H9 (cell line): Measurements from ENCODE around the gene KIF23. TPM values are rescaled to one million over a fixed set of nuclear protein-coding genes. Genes with fewer than 3 reads are reported as not detected.

Experiments used
- DNase-seq: peaks from one replicate; pipeline ENCODE4 v3.0.0-alpha.2; 2017
- H2AFZ ChIP-seq: one replicate; pipeline ENCODE4 v1.6.1; 2013; ENCODE audit warnings: mild to moderate bottlenecking, low read length, control low read depth, moderate library complexity
- H2AK5ac ChIP-seq: 2 replicates; pipeline ENCODE4 v1.6.1; 2013; ENCODE audit warnings: low read length, control low read depth, mixed read lengths; ENCODE audit not compliant: insufficient read length
- H2BK120ac ChIP-seq: one replicate; pipeline ENCODE4 v1.6.1; 2013; ENCODE audit warnings: low read depth, mild to moderate bottlenecking, low read length, control low read depth, inconsistent platforms; ENCODE audit not compliant: poor library complexity, severe bottlenecking
- H2BK12ac ChIP-seq: 2 replicates; pipeline ENCODE4 v1.6.1; 2013; ENCODE audit warnings: low read length, control low read depth, mixed read lengths, low read depth; ENCODE audit not compliant: insufficient read length
- H2BK15ac ChIP-seq: 2 replicates; pipeline ENCODE4 v1.6.1; 2013; ENCODE audit warnings: low read depth, low read length, control low read depth
- H2BK20ac ChIP-seq: one replicate; pipeline ENCODE4 v1.6.1; 2013; ENCODE audit warnings: low read depth, mild to moderate bottlenecking, low read length, control low read depth, inconsistent platforms; ENCODE audit not compliant: poor library complexity, severe bottlenecking
- H2BK5ac ChIP-seq: 2 replicates; pipeline ENCODE4 v1.6.1; 2013; ENCODE audit warnings: low read length, control low read depth, mixed read lengths; ENCODE audit not compliant: insufficient read length
- H3K14ac ChIP-seq: 2 replicates; pipeline ENCODE4 v1.6.1; 2013; ENCODE audit warnings: low read length, control low read depth; ENCODE audit not compliant: insufficient read depth
- H3K18ac ChIP-seq: 2 replicates; pipeline ENCODE4 v1.6.1; 2013; ENCODE audit warnings: low read depth, mild to moderate bottlenecking, mixed read lengths, low read length, control low read depth; ENCODE audit not compliant: insufficient read length
- H3K23ac ChIP-seq: 2 replicates; pipeline ENCODE4 v1.6.1; 2013; ENCODE audit warnings: low read length, control low read depth, mixed read lengths, low read depth; ENCODE audit not compliant: insufficient read length
- H3K23me2 ChIP-seq: 2 replicates; pipeline ENCODE4 v1.6.1; 2013; ENCODE audit warnings: low read depth, mild to moderate bottlenecking, mixed read lengths, low read length, control low read depth; ENCODE audit not compliant: insufficient read length, poor library complexity, severe bottlenecking
- H3K27ac ChIP-seq: 2 replicates; pipeline ENCODE4 v1.5.1; 2013; ENCODE audit warnings: low read length, control low read depth, mixed read lengths, low read depth; ENCODE audit not compliant: insufficient read length
- H3K27me3 ChIP-seq: 2 replicates; pipeline ENCODE4 v1.6.1; 2013; ENCODE audit warnings: low read length, control low read depth, inconsistent platforms; ENCODE audit not compliant: insufficient read depth
- H3K4ac ChIP-seq: 2 replicates; pipeline ENCODE4 v1.6.1; 2013; ENCODE audit warnings: low read depth, mild to moderate bottlenecking, control low read depth, inconsistent platforms, low read length, moderate library complexity
- H3K4me1 ChIP-seq: 2 replicates; pipeline ENCODE4 v1.6.1; 2013; ENCODE audit warnings: low read length, control low read depth, inconsistent platforms; ENCODE audit not compliant: insufficient read depth
- H3K4me2 ChIP-seq: 2 replicates; pipeline ENCODE4 v1.6.1; 2013; ENCODE audit warnings: low read length, control low read depth, mixed read lengths; ENCODE audit not compliant: insufficient read length, insufficient read depth
- H3K56ac ChIP-seq: 2 replicates; pipeline ENCODE4 v1.6.1; 2013; ENCODE audit warnings: low read depth, mild to moderate bottlenecking, mixed read lengths, low read length, control low read depth; ENCODE audit not compliant: insufficient read length
- H3K79me1 ChIP-seq: 2 replicates; pipeline ENCODE4 v1.6.1; 2013; ENCODE audit warnings: low read depth, mild to moderate bottlenecking, moderate library complexity, low read length, control low read depth, inconsistent platforms; ENCODE audit not compliant: insufficient read depth, poor library complexity, severe bottlenecking
- H3K79me2 ChIP-seq: 2 replicates; pipeline ENCODE4 v1.6.1; 2013; ENCODE audit warnings: low read length, control low read depth, inconsistent platforms; ENCODE audit not compliant: insufficient read depth
- H3K9ac ChIP-seq: 2 replicates; pipeline ENCODE4 v1.6.1; 2013; ENCODE audit warnings: low read length, control low read depth, mixed read lengths; ENCODE audit not compliant: insufficient read length; ENCODE audit errors: extremely low read depth
- H3K9me3 ChIP-seq: one replicate; pipeline ENCODE4 v1.6.1; 2013; ENCODE audit warnings: low read depth, low read length, inconsistent platforms; ENCODE audit not compliant: control insufficient read depth
- H3T11ph ChIP-seq: one replicate; pipeline ENCODE4 v1.6.1; 2013; ENCODE audit warnings: mild to moderate bottlenecking, low read length, control low read depth, inconsistent platforms
- H4K20me1 ChIP-seq: one replicate; pipeline ENCODE4 v1.6.1; 2013; ENCODE audit not compliant: control insufficient read depth, insufficient read length, insufficient read depth
- H4K5ac ChIP-seq: 2 replicates; pipeline ENCODE4 v1.6.1; 2013; ENCODE audit warnings: low read depth, mild to moderate bottlenecking, mixed read lengths, low read length, control low read depth; ENCODE audit not compliant: insufficient read length
- H4K8ac ChIP-seq: replicated peaks from 2 replicates; pipeline ENCODE4 v1.6.1; 2013; ENCODE audit warnings: low read length, control low read depth, mixed read lengths, low read depth; ENCODE audit not compliant: insufficient read length
- H4K91ac ChIP-seq: 2 replicates; pipeline ENCODE4 v1.6.1; 2013; ENCODE audit warnings: low read depth, mild to moderate bottlenecking, moderate library complexity, mixed read lengths, low read length, control low read depth; ENCODE audit not compliant: insufficient read length
- H3K27ac Mint-ChIP-seq, 3 experiments: 2 replicates in 2 of 3; 3 replicates in 1 of 3; pipeline ENCODE4 v1.8.0; 2020 to 2021; ENCODE audit warnings: mixed read lengths in 3 of 3, mild to moderate bottlenecking in 1 of 3, moderate library complexity in 1 of 3
- H3K27me3 Mint-ChIP-seq: 2 replicates; pipeline ENCODE4 v1.8.0; 2021; ENCODE audit warnings: low read depth, mild to moderate bottlenecking, moderate library complexity, mixed read lengths
- H3K36me3 Mint-ChIP-seq, 3 experiments: 2 replicates in 2 of 3; 3 replicates in 1 of 3; pipeline ENCODE4 v1.8.0; 2020 to 2021; ENCODE audit warnings: low read depth in 3 of 3, mixed read lengths in 3 of 3; ENCODE audit not compliant: insufficient read depth in 1 of 3
- H3K4me1 Mint-ChIP-seq, 2 experiments: 2 replicates each; pipeline ENCODE4 v1.8.0; 2020; ENCODE audit warnings: mixed read lengths in 2 of 2
- H3K4me3 Mint-ChIP-seq, 2 experiments: 2 replicates in 1 of 2; 3 replicates in 1 of 2; pipeline ENCODE4 v1.8.0; 2020 to 2021; ENCODE audit warnings: mild to moderate bottlenecking in 2 of 2, mixed read lengths in 2 of 2, moderate library complexity in 1 of 2
- H3K9me3 Mint-ChIP-seq, 2 experiments: 2 replicates in 1 of 2; 3 replicates in 1 of 2; pipeline ENCODE4 v1.8.0; 2020; ENCODE audit warnings: mild to moderate bottlenecking in 2 of 2, mixed read lengths in 2 of 2, moderate library complexity in 1 of 2
- CTCF ChIP-seq: fragments of 200-600 bp; sonication (generic); conservative IDR thresholded peaks from 3 replicates; pipeline ENCODE4 v1.8.0; 2021; ENCODE audit warnings: antibody characterized with exemption, mild to moderate bottlenecking
- WGBS: extraction: QIAGEN DNeasy Blood & Tissue Kit; methylation state at CpG from one replicate; pipeline ENCODE4 v1.1.7; 2013; ENCODE audit warnings: missing lambda C conversion rate, low lambda C conversion rate, mixed read lengths; ENCODE audit not compliant: insufficient read length; ENCODE audit errors: extremely low coverage; 5-methylcytosine and 5-hydroxymethylcytosine counted together
- total RNA-seq: library from RNA; stranded (reverse); gene quantifications from 2 replicates; pipeline ENCODE4 v1.2.1, GENCODE V29; 2021

KIF23 gene
- total RNA-seq, 1 experiment from 2014 or later, result 55.4 TPM

DNA sequence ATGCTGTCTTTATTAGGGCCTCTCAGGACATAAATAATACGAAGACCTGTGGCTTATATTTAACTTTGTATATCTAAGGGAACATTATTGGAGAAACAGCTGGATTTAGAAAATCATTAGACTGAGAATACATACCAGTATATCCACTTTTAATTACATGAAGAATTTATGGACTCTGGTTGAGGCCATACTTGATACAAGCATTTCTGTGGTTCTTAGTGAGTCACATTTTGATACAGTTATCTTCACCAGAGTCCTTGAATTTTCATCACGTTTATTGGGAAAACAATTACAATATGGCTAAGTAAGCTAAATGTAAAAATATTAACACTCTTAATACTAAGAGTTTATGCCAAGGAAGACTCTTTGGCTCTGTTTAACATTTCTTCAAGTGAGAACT lies 9.9 kb downstream of the KIF23 start:
- no peaks in the 10 kb centered on the region for H3K4me1 Mint-ChIP-seq

More for the DNA sequence above, 9.9 kb downstream of the KIF23 start:
- Histone ChIP-seq H2AFZ (no peak overlapping the region), H3K56ac (no peak overlapping the region), H3K23ac (no peak overlapping the region), H3K79me1 (no peaks in the 10 kb centered on the region), H3T11ph (no peak overlapping the region), H3K23me2 (no peaks in the 10 kb centered on the region), H2BK120ac (no peak overlapping the region), H2BK15ac (no peak overlapping the region), H3K4ac (no peak overlapping the region), H3K18ac (no peak overlapping the region), H3K79me2 (no peaks in the 10 kb centered on the region), H2BK20ac (no peak overlapping the region), H4K20me1 (no peaks in the 10 kb centered on the region), H2BK5ac (no peak overlapping the region), H3K14ac (no peak overlapping the region), H3K27ac (no peak overlapping the region), H4K5ac (no peak overlapping the region), H4K91ac (no peak overlapping the region), H4K8ac (no peak overlapping the region), H3K9me3 (no peaks in the 10 kb centered on the region), H3K4me1 (no peaks in the 10 kb centered on the region), H3K27me3 (no peaks in the 10 kb centered on the region), H2AK5ac (no peak overlapping the region), H3K9ac (no peak overlapping the region), H2BK12ac (no peak overlapping the region), H3K4me2 (no peak overlapping the region)
- TF ChIP-seq CTCF, result no peak
- Mint-ChIP-seq H3K4me3 (no peak overlapping the region), H3K36me3 (peaks cover 51 to 86% (median 79%) of the 10 kb centered on the region in 3 experiments), H3K9me3 (no peaks in the 10 kb centered on the region), H3K27ac (no peak overlapping the region), H3K27me3 (no peaks in the 10 kb centered on the region)
- WGBS, result no CpG with 5 or more reads among the region's 2 CpGs
- no peak for DNase-seq
